HG02642 (cell line): ENCODE results near the gene EIF4EBP2.
A peak's percentile ranks its signal among the peaks of the same experiment; 100 is the strongest.

Experiments
- ATAC-seq: cut with Tn5 transposase; IDR thresholded peaks from one replicate; pipeline ENCODE4 v1.9.1; 2021; ENCODE audit warnings: mild to moderate bottlenecking; ENCODE audit not compliant: unreplicated experiment, poor library complexity

Gene EIF4EBP2

GRCh38 chr10:70376436-70377378 is 27.2 kb upstream of the EIF4EBP2 start:
- ATAC-seq = no peak

GRCh38 chr10:70378122-70378521 is 25.8 kb upstream of the EIF4EBP2 start:
- no peak for ATAC-seq

GRCh38 chr10:70379581-70380176 is 24.3 kb upstream of the EIF4EBP2 start:
- no peak for ATAC-seq

GRCh38 chr10:70380350-70381135 is 23.4 kb upstream of the EIF4EBP2 start:
- ATAC-seq = no peak

DNA sequence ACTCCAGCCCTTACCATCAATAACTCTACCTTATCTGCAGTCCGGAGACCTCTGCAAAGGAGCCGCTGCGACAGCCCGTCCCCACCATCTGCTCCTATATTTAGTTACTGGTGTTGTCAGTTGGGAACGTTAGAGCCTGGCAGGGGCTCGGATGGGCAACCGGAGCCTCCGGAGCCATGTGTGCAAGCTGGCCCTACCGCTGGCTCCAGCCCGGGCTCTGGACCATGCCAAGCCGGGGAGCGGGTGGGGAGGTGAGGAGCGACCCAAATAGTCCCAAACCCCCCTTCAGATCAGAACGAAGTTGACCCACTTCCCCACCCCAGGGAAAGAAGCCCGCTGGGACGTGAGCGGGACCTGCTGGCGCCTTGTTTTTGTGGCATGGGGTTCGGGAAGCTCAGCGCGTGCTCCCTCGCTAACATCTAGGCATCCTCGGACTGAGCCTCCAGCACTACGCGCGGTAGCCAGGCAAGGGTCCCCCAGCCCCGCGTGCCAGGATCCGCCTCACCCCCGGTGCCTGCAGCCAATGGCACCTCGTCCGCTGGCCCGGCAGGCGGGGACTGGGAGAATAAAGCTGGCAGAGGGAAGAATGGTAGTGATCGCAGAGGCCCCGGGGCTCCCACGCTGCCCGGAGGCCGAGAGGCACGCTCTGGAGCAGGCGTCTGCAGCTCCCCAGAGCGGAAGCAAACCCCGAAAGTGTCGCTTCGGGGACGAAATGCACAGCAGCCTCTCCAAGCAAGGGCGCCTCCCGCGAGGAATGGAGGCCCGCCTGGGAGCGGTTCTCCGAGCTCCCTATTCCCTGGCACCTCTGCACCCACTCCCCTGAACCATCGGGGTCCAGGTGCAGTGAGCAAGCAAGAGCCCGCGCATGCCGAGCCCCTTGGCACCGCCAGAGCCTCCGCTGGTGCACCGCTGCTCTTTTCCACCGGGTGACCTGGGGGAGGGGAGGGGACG is 22.2 kb upstream of the EIF4EBP2 start:
- peak; percentile 42 for ATAC-seq

- ATAC-seq = no peak
These were observed 12.3 kb upstream of the EIF4EBP2 start for GRCh38 chr10:70391654-70392053.

- ATAC-seq = no peak
These were observed 7.8 kb upstream of the EIF4EBP2 start for GRCh38 chr10:70396140-70396539.

DNA sequence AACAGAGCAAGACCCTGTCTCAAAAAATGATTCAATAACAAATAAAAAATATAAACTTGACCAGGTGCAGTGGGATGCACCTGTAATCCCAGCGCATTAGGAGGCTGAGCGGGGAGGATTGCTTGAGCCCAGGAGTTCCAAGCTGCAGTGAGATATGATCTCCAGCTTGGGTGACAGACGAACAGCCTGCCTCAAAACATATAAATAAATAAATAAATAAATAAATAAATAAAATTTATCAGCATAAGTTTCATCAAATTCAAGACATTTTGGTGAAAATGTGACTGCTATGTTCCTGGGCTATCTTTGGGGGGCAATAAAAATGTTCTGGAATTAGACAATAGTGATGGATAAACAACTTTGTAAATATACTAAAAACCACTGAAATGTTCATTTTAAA is 4.8 kb upstream of the EIF4EBP2 start:
- ATAC-seq = no peak

GRCh38 chr10:70403483-70404035 is 386 bp upstream of the EIF4EBP2 start:
- ATAC-seq = no peak

GRCh38 chr10:70404787-70405036 is 767 bp downstream of the EIF4EBP2 start:
- no peak for ATAC-seq

GRCh38 chr10:70405037-70405824 is 1.3 kb downstream of the EIF4EBP2 start:
- no peak for ATAC-seq

DNA sequence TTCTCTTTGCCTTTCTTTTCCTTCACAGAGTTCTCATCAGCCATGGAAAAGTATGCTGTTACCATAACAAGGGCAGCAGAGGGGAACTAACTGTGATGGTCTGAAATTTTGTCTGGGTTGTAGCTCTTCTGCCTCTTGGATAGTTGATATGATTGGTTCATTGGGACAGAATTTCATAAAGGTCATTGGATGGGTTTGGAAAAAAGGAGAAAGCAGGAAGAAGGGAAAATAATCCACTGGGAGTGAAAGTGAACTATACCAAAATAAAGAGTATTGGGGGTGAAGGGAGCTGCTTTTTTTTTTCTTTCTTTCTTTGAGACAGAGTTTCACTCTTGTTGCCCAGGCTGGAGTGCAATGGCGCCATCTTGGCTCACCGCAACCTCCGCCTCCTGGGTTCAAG is 5.8 kb downstream of the EIF4EBP2 start:
- ATAC-seq = no peak

- no peak for ATAC-seq
These were observed 6.7 kb downstream of the EIF4EBP2 start for GRCh38 chr10:70410608-70411007.

GRCh38 chr10:70412356-70412755 is 8.4 kb downstream of the EIF4EBP2 start:
- ATAC-seq = no peak

GRCh38 chr10:70417568-70417967 is 13.6 kb downstream of the EIF4EBP2 start:
- ATAC-seq = no peak

DNA sequence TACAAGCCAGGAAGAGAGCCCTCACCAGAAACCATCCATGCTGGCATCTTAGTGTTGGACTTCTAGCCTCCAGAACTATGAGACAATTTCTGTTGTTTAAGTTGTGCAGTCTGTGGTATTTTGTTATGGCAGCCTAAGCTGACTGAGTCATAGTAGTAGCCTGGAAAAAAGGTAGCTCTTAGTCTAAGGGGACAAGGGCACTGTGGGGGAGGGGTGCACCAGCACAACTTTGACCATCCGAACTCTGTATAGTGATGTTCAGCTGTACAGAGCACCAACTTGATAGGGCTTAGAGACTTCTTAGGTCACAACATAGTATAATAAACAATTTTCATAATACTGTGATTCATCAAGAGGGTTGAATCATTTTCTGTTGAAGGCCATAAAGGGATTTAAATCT is 14.3 kb downstream of the EIF4EBP2 start:
- no peak for ATAC-seq

GRCh38 chr10:70418713-70419112 is 14.8 kb downstream of the EIF4EBP2 start:
- ATAC-seq = no peak

DNA sequence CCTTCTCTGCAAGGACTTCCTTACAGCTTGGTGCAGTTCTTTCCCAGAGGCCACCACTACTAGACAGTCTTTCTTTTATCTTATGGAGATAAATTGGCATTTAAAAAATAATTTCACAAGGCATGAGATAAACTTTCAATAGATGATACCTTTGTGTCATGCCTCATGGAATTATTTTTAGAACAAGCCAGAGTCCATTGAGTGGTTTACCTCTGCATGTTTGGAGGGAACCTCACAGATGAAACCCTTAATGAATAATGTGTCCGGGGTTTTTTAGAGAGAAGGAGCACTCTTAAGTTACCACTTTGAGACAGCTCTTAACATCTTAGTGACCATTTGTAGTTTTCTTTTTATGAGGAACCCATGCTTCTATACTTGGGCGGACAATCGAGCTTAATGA is 20.4 kb downstream of the EIF4EBP2 start:
- no peak for ATAC-seq

- ATAC-seq = no peak
These were observed 21.2 kb downstream of the EIF4EBP2 start for GRCh38 chr10:70425096-70425495.
